Thyroid gland (tissue), 4 donors: ENCODE results near the gene LSM14A. TPM values are rescaled to one million over a fixed set of nuclear protein-coding genes. Genes with fewer than 3 reads are reported as not detected.

Source experiments
- DNase-seq, 2 donors: peaks; one replicate each; pipeline ENCODE4 v3.0.0-alpha.2; 2019
- H3K27ac ChIP-seq, 3 donors: fragments of 200-600 bp; sonication (generic); 1 replicate in 2 of 3; 2 replicates in 1 of 3; pipeline ENCODE4 v1.5.1; 2016 to 2019; ENCODE audit warnings: mild to moderate bottlenecking in 1 of 3, moderate library complexity in 1 of 3
- H3K27me3 ChIP-seq: fragments of 200-600 bp; sonication (generic); one replicate; pipeline ENCODE4 v1.5.1; 2019
- H3K36me3 ChIP-seq, 2 donors: fragments of 200-600 bp; sonication (generic); one replicate each; pipeline ENCODE4 v1.5.1; 2016 to 2019
- H3K4me1 ChIP-seq, 2 donors: fragments of 200-600 bp; sonication (generic); one replicate each; pipeline ENCODE4 v1.5.1; 2017 to 2019
- H3K4me3 ChIP-seq, 3 donors: fragments of 200-600 bp; sonication (generic); replicated peaks in 1 of 3; 1 replicate in 2 of 3; 2 replicates in 1 of 3; pipeline ENCODE4 v1.5.1; 2016; ENCODE audit warnings: mild to moderate bottlenecking in 1 of 3
- H3K9me3 ChIP-seq: fragments of 200-600 bp; sonication (generic); one replicate; pipeline ENCODE4 v1.5.1; 2017
- CTCF ChIP-seq, 6 experiments: fragments of 200-600 bp in 3 of 6; fragments of 450-650 bp in 3 of 6; sonication (generic) in 3 of 6; IDR thresholded peaks; one replicate each; pipeline ENCODE4 v1.5.1; 2016 to 2019; ENCODE audit warnings: antibody characterized with exemption in 6 of 6, mild to moderate bottlenecking in 2 of 6, inconsistent platforms in 1 of 6, moderate library complexity in 1 of 6
- POLR2A ChIP-seq, 2 donors: fragments of 450-650 bp; IDR thresholded peaks; one replicate each; pipeline ENCODE4 v1.6.1; 2017; ENCODE audit warnings: antibody characterized with exemption in 2 of 2, mild to moderate bottlenecking in 2 of 2, moderate library complexity in 1 of 2
- WGBS, 2 donors: methylation state at CpG; one replicate each; pipeline ENCODE4 v1.1.5; 2017; 5-methylcytosine and 5-hydroxymethylcytosine counted together
- intact Hi-C: fragments of 100-400 bp; cut with DNase I; formaldehyde crosslinking; loops from one replicate; pipeline ENCODE4 v1.15.1; 2023
- total RNA-seq, 4 donors: library from RNA; depleted of rRNA; stranded (reverse); fragments of >200 nt; gene quantifications; one replicate each; pipeline ENCODE4 v1.2.3, GENCODE V29; 2016

The LSM14A gene
- total RNA-seq, 4 donors from 2014 or later = 137 to 253 (median 168) TPM

DNA sequence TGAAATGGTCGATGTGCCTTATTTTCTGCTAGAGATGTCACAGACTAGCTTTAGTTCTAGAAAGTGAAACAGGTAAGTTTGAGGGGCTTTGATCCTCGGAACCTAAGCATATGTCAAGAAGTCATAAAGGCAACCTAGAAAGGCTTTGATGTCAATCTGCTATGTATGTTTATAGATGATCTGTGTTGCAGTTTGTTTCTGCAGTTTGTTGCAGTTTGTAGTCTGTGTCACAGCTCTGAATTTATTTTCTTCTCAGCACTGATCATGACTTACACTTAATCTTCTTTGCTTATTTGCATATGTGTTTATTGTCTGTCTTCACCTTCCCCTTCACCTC is 5.9 kb downstream of the LSM14A start:
- no peak for DNase-seq
- H3K36me3 ChIP-seq = peaks cover 0 to 8% of the 10 kb centered on the region in 2 donors
- intact Hi-C loops = loop anchor here (10.0 kb wide), 1 partner anchor 167 kb away; no protein-coding TSS in a partner anchor
- H3K4me1 ChIP-seq = peaks cover 82 to 86% of the 10 kb centered on the region in 2 donors
- 66 to 67% methylated on average over 2 of the region's 2 CpGs for WGBS, 2 donors
- H3K9me3 ChIP-seq = no peaks in the 10 kb centered on the region
- no peak overlapping the region for H3K27ac ChIP-seq
- TF ChIP-seq CTCF (IDR thresholded peaks at IDR 0.05) (no peak), POLR2A (IDR thresholded peaks at IDR 0.05) (no peak)
- no peaks in the 10 kb centered on the region for H3K27me3 ChIP-seq
- H3K4me3 ChIP-seq = no peak overlapping the region

DNA sequence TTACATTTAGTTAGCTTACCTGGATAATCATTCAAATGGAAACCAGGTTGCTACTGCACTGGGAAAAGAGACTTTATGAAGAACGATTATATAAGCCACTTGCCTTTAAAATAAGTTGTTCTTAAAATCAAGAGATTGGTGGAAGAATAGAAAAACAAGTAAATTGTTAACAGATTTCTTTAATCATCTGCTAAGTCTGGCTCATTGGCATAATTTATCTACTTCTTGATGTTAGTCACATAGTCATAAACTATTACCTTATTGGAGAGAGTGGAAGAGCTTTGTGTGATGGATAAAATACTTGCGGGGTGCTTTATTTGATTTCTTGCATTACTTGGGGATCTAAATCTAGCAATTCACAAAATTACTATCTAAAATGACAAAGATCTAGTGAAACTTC is 6.8 kb downstream of the LSM14A start:
- DNase-seq = no peak
- no peak overlapping the region for H3K4me3 ChIP-seq
- peaks cover 78 to 85% of the 10 kb centered on the region in 2 donors for H3K4me1 ChIP-seq
- WGBS, 2 donors = 59% methylated on average over 2 of the region's 2 CpGs
- intact Hi-C loops = loop anchor here (10.0 kb wide), 1 partner anchor 166 kb away; no protein-coding TSS in a partner anchor
- H3K9me3 ChIP-seq = no peaks in the 10 kb centered on the region
- H3K36me3 ChIP-seq = peaks cover 0 to 8% of the 10 kb centered on the region in 2 donors
- H3K27me3 ChIP-seq = no peaks in the 10 kb centered on the region
- no peak for TF ChIP-seq CTCF (IDR thresholded peaks at IDR 0.05)
- TF ChIP-seq POLR2A (IDR thresholded peaks at IDR 0.05) = no peak
- H3K27ac ChIP-seq = no peak overlapping the region

- Histone ChIP-seq H3K4me3 (no peak overlapping the region), H3K4me1 (peaks cover 77 to 85% of the 10 kb centered on the region in 2 donors), H3K9me3 (no peaks in the 10 kb centered on the region), H3K27me3 (no peaks in the 10 kb centered on the region), H3K36me3 (peaks cover 0 to 8% of the 10 kb centered on the region in 2 donors), H3K27ac (no peak overlapping the region)
- no peak for TF ChIP-seq POLR2A (IDR thresholded peaks at IDR 0.05)
- no peak for TF ChIP-seq CTCF (IDR thresholded peaks at IDR 0.05)
- intact Hi-C loops = no loop called here
- DNase-seq = no peak
- 92 to 94% methylated on average over 2 of the region's 2 CpGs for WGBS, 2 donors
These were observed 8.0 kb downstream of the LSM14A start for GRCh38 chr19:34180273-34180672.

DNA sequence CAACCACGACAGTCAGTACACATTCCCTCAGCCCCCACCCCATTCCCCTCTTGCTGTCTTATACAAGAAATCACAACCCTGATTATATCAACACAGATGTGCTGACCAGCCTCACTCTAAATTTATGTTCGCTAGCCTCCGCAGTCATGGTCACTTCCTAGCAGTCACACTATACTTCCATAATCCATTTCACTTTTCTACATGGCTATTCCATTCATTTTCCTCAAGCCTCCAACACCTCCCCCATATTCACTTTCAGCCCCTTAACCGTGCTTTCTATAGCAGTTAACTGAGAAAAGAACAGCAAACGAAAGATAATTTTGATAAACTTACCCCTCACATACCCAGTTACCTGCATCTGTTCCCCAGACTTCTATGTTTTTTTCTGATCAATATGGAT is 8.4 kb downstream of the LSM14A start:
- TF ChIP-seq POLR2A (IDR thresholded peaks at IDR 0.05) (no peak), CTCF (IDR thresholded peaks at IDR 0.05) (no peak)
- WGBS, 2 donors = 87 to 94% methylated on average over 5 of the region's 5 CpGs
- DNase-seq = no peak
- Histone ChIP-seq H3K27ac (no peak overlapping the region), H3K4me1 (peaks cover 77 to 85% of the 10 kb centered on the region in 2 donors), H3K27me3 (no peaks in the 10 kb centered on the region), H3K9me3 (no peaks in the 10 kb centered on the region), H3K4me3 (no peak overlapping the region), H3K36me3 (peaks cover 0 to 8% of the 10 kb centered on the region in 2 donors)
- intact Hi-C loops = no loop called here

- TF ChIP-seq POLR2A (IDR thresholded peaks at IDR 0.05) (no peak), CTCF (IDR thresholded peaks at IDR 0.05) (no peak)
- Histone ChIP-seq H3K9me3 (no peaks in the 10 kb centered on the region), H3K27me3 (no peaks in the 10 kb centered on the region), H3K4me3 (no peak overlapping the region), H3K36me3 (peaks cover 0 to 8% of the 10 kb centered on the region in 2 donors), H3K4me1 (peaks cover 75 to 85% of the 10 kb centered on the region in 2 donors), H3K27ac (no peak overlapping the region)
- 69 to 70% methylated on average over 5 of the region's 5 CpGs for WGBS, 2 donors
- DNase-seq = peak in 1 of 2 donors; percentile 22
- intact Hi-C loops = no loop called here
These were observed 9.0 kb downstream of the LSM14A start for GRCh38 chr19:34181111-34181864.
